Middle frontal gyrus (tissue), 1 donor: ENCODE measurements around the gene C16orf78.

Experiments used
- DNase-seq: peaks from one replicate; pipeline ENCODE4 v3.0.0-alpha.2; 2015; ENCODE audit warnings: low spot score; ENCODE audit errors: extremely low spot score

The C16orf78 gene

GRCh38 chr16:49431040-49431439, 57.4 kb downstream of the C16orf78 start:
- no peak for DNase-seq

GRCh38 chr16:49431591-49432290, 58.1 kb downstream of the C16orf78 start:
- no peak for DNase-seq

GRCh38 chr16:49434733-49435132, 61.1 kb downstream of the C16orf78 start:
- no peak for DNase-seq

- no peak for DNase-seq
These were observed 62.6 kb downstream of the C16orf78 start for GRCh38 chr16:49436181-49436580.

- no peak for DNase-seq
These were observed 63.7 kb downstream of the C16orf78 start for GRCh38 chr16:49437344-49437743.

GRCh38 chr16:49439050-49439449, 65.4 kb downstream of the C16orf78 start:
- DNase-seq, result no peak

GRCh38 chr16:49439676-49440075, 66.1 kb downstream of the C16orf78 start:
- no peak for DNase-seq

- peak; percentile 45 for DNase-seq
These were observed 66.8 kb downstream of the C16orf78 start for GRCh38 chr16:49440156-49441065.

GRCh38 chr16:49441366-49441780, 67.8 kb downstream of the C16orf78 start:
- DNase-seq, result no peak

- no peak for DNase-seq
These were observed 69.2 kb downstream of the C16orf78 start for GRCh38 chr16:49442805-49443204.

GRCh38 chr16:49443576-49443975, 70.0 kb downstream of the C16orf78 start:
- no peak for DNase-seq

- no peak for DNase-seq
These were observed 73.2 kb downstream of the C16orf78 start for GRCh38 chr16:49446805-49447204.
